ENCODE measurements around the gene TIMM10.

DNA sequence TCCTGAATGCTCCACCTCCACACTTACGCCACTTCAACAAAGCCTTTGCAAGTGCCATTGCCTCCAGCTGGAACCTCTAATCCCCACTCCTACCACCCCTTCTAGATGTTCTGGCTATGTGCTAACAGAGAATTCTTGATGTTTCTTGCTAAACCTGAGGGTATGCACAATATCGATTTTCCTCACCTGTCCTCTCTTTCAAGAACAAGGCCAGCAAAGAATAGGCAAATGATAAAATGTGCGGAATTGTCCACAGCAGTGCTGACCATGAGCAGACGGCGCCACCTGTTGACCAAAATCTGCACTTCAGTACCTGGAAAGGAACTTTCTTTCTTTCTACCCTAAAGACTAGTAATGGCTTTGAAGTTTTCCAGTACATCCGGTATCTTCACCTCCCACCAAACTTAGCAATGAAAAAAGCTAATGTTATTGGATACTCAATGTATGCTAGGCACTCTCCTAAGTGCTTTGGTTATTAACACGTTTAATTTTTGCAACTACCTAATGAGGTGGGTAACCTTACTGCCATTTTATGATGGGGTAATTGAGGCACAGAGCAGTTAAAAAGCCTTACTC lies 3.4 kb downstream of the TIMM10 start:
- TF ChIP-seq, protein P1, sequence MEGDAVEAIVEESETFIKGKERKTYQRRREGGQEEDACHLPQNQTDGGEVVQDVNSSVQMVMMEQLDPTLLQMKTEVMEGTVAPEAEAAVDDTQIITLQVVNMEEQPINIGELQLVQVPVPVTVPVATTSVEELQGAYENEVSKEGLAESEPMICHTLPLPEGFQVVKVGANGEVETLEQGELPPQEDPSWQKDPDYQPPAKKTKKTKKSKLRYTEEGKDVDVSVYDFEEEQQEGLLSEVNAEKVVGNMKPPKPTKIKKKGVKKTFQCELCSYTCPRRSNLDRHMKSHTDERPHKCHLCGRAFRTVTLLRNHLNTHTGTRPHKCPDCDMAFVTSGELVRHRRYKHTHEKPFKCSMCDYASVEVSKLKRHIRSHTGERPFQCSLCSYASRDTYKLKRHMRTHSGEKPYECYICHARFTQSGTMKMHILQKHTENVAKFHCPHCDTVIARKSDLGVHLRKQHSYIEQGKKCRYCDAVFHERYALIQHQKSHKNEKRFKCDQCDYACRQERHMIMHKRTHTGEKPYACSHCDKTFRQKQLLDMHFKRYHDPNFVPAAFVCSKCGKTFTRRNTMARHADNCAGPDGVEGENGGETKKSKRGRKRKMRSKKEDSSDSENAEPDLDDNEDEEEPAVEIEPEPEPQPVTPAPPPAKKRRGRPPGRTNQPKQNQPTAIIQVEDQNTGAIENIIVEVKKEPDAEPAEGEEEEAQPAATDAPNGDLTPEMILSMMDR (conservative IDR thresholded peaks at IDR 0.05 in 1 of 2, IDR thresholded peaks at IDR 0.05 in 1 of 2; ENCODE audit: extremely low read depth in 1 of 2, insufficient read depth in 1 of 2, low read depth in 1 of 2, low read length in 2 of 2): peak; percentile 91 to 93
- TF ChIP-seq EZH2 (IDR thresholded peaks at IDR 0.05; ENCODE audit: borderline replicate concordance, low read length): no peak

Measured in mammary epithelial cell (primary cell).